Suprapubic skin (tissue), 4 donors: ENCODE measurements around the gene F8. TPM values are rescaled to one million over a fixed set of nuclear protein-coding genes. Genes with fewer than 3 reads are reported as not detected.

Source experiments
- DNase-seq, 2 donors: peaks; one replicate each; pipeline ENCODE4 v3.0.0-alpha.2; 2019; ENCODE audit warnings: low spot score in 2 of 2
- H3K27ac ChIP-seq: fragments of 200-600 bp; sonication (generic); one replicate; pipeline ENCODE4 v1.5.1; 2019
- H3K27me3 ChIP-seq: fragments of 200-600 bp; sonication (generic); one replicate; pipeline ENCODE4 v1.5.1; 2019
- H3K36me3 ChIP-seq: fragments of 200-600 bp; sonication (generic); one replicate; pipeline ENCODE4 v1.5.1; 2019
- H3K4me1 ChIP-seq: fragments of 200-600 bp; sonication (generic); one replicate; pipeline ENCODE4 v1.5.1; 2019
- H3K4me3 ChIP-seq: fragments of 200-600 bp; sonication (generic); one replicate; pipeline ENCODE4 v1.5.1; 2019; ENCODE audit warnings: mild to moderate bottlenecking
- H3K9me3 ChIP-seq: fragments of 200-600 bp; sonication (generic); one replicate; pipeline ENCODE4 v1.5.1; 2019
- EP300 ChIP-seq: sonication (generic); formaldehyde crosslinking; IDR thresholded peaks from one replicate; pipeline ENCODE4 v1.6.1; 2017; ENCODE audit warnings: antibody characterized with exemption
- POLR2A ChIP-seq, 2 donors: fragments of 450-650 bp; IDR thresholded peaks; one replicate each; pipeline ENCODE4 v1.6.1; 2017; ENCODE audit warnings: antibody characterized with exemption in 2 of 2, mild to moderate bottlenecking in 2 of 2, moderate library complexity in 2 of 2
- POLR2AphosphoS5 ChIP-seq, 3 donors: sonication (generic); formaldehyde crosslinking; IDR thresholded peaks; one replicate each; pipeline ENCODE4 v1.6.1; 2017; ENCODE audit warnings: antibody characterized with exemption in 3 of 3
- WGBS: methylation state at CpG from one replicate; pipeline ENCODE4 v1.1.5; 2018; 5-methylcytosine and 5-hydroxymethylcytosine counted together
- total RNA-seq, 4 donors: library from RNA; depleted of rRNA; stranded (reverse); fragments of >200 nt; gene quantifications; one replicate each; pipeline ENCODE4 v1.1.0, GENCODE V29; 2016
- TF ChIP-seq, protein P1 (sequence below), 2 donors: fragments of 200-600 bp in 1 of 2; fragments of 450-650 bp in 1 of 2; sonication (generic) in 1 of 2; IDR thresholded peaks; one replicate each; pipeline ENCODE4 v1.5.1; 2016 to 2019; ENCODE audit warnings: antibody characterized with exemption in 2 of 2, mild to moderate bottlenecking in 1 of 2, moderate library complexity in 1 of 2

Gene F8
- total RNA-seq, 4 donors from 2014 or later = 5.1 to 15.0 (median 6.7) TPM

DNA sequence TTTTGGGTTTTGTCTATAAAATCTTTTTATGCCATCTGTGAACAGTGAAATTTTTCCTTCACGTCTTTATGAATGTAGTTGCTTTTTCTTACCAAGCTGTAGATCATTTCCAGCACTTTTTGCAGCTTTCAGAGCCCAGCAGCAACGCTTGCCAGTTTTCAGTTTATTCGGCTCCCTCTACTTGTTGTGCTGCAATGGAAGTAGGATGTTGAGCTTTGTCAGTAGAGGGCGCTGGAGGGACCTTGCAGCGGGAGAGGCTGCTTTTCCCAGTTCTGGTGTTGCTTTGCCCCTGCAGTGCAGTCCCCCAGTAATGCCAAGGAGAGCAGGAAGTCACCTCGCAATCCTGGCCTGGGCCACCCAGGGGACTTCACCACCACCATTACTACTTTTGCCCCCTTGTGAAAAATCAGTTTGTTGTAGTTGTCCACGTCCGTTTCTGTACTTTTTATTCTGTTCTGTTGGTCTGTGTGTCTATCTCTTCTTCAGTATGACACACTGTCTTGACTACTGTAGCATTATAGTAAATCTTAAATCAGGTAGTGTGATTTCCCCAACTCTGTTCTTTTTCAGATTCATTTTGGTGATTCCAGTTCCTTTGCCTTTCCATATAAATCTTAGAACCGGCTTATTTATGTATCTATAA is 26.6 kb upstream of the F8 start:
- H3K9me3 ChIP-seq = no peaks in the 10 kb centered on the region
- no peak overlapping the region for H3K4me3 ChIP-seq
- no peaks in the 10 kb centered on the region for H3K27me3 ChIP-seq
- H3K27ac ChIP-seq = no peak overlapping the region
- no peak for TF ChIP-seq POLR2AphosphoS5 (IDR thresholded peaks at IDR 0.05)
- TF ChIP-seq, protein P1, sequence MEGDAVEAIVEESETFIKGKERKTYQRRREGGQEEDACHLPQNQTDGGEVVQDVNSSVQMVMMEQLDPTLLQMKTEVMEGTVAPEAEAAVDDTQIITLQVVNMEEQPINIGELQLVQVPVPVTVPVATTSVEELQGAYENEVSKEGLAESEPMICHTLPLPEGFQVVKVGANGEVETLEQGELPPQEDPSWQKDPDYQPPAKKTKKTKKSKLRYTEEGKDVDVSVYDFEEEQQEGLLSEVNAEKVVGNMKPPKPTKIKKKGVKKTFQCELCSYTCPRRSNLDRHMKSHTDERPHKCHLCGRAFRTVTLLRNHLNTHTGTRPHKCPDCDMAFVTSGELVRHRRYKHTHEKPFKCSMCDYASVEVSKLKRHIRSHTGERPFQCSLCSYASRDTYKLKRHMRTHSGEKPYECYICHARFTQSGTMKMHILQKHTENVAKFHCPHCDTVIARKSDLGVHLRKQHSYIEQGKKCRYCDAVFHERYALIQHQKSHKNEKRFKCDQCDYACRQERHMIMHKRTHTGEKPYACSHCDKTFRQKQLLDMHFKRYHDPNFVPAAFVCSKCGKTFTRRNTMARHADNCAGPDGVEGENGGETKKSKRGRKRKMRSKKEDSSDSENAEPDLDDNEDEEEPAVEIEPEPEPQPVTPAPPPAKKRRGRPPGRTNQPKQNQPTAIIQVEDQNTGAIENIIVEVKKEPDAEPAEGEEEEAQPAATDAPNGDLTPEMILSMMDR (IDR thresholded peaks at IDR 0.05) = peak in 1 of 2 donors; percentile 26
- peaks cover 5% of the 10 kb centered on the region for H3K36me3 ChIP-seq
- DNase-seq = no peak
- H3K4me1 ChIP-seq = no peaks in the 10 kb centered on the region
- 39% methylated on average over 9 of the region's 9 CpGs for WGBS

DNA sequence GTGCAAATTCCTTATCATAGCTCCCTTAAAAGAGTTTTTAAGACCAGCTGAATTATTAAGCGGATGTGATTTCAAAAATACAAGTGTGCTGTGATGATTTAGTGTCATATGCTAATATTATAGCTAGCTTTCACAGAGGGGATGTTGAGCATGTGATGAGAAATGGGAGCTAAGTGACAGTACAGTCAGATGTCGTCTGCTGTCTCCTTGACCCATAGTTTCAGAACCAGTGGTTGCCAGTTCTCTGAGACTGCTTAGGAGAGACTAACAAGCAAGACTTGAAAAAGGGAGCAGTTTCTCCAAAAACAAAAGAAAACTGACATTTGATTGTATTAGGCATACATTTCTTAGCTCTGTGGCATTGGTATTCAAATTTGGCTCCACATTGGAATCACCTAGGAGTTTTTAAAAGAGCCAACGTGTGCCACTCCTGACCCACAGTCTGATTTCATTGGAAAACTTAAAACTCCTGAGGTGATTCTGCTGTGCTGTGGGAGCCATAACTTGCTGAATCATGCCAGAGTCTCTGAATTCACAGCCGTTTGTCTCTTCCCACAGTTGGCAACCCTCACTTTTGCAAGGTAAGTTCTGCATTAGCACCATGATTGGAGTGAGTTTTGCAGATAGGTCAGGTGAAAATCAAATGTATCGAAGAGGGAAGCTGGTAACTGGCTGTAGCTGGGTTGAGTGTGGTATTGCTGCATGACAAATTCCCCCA is 24.4 kb upstream of the F8 start:
- no peaks in the 10 kb centered on the region for H3K4me1 ChIP-seq
- no peaks in the 10 kb centered on the region for H3K27me3 ChIP-seq
- no peak overlapping the region for H3K27ac ChIP-seq
- H3K36me3 ChIP-seq = no peaks in the 10 kb centered on the region
- 74% methylated on average over 5 of the region's 5 CpGs for WGBS
- H3K9me3 ChIP-seq = no peaks in the 10 kb centered on the region
- no peak for DNase-seq
- TF ChIP-seq EP300 = no peak
- TF ChIP-seq, protein P1 (IDR thresholded peaks at IDR 0.05) = no peak
- no peak for TF ChIP-seq POLR2AphosphoS5 (IDR thresholded peaks at IDR 0.05)
- no peak for TF ChIP-seq POLR2A (IDR thresholded peaks at IDR 0.05)
- no peak overlapping the region for H3K4me3 ChIP-seq

DNA sequence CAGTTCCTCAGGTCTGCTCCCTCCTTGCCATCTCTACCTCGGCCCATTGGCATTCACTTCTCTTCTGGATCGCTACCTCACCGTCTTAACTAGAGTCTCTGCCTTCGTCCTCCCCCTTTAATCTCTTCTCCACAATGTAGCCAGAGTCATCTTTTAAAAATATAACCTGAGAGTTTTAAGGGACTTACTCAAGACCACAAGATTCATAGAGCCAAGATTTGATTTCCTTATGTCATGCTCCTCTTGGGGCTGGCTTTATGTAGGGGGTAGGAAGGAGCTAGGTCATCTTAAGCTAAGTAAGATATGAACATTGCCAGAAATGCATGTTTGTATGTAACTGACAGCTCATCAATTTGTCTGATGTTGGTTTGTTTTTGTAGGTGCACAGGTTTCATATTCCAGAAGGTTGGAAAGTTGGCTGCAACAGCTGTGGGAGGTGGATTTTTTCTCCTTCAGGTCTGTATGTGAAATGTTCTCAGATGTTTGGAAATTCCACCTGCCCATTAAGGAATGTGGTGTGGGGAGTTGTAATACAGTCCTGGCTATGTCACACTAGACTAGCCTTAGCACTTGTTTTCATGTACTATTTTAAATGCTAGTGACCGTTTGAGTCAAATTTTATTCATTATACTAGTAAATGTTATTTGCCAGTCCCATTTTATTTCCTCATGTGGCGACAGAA is 23.7 kb upstream of the F8 start:
- no peak for DNase-seq
- Histone ChIP-seq H3K4me1 (no peaks in the 10 kb centered on the region), H3K4me3 (no peak overlapping the region), H3K9me3 (no peaks in the 10 kb centered on the region), H3K36me3 (no peaks in the 10 kb centered on the region), H3K27me3 (no peaks in the 10 kb centered on the region), H3K27ac (no peak overlapping the region)
- 71% methylated on average over 6 of the region's 6 CpGs for WGBS
- no peak for TF ChIP-seq EP300
- TF ChIP-seq, protein P1 (IDR thresholded peaks at IDR 0.05) = no peak
- no peak for TF ChIP-seq POLR2AphosphoS5 (IDR thresholded peaks at IDR 0.05)
- TF ChIP-seq POLR2A (IDR thresholded peaks at IDR 0.05) = no peak

DNA sequence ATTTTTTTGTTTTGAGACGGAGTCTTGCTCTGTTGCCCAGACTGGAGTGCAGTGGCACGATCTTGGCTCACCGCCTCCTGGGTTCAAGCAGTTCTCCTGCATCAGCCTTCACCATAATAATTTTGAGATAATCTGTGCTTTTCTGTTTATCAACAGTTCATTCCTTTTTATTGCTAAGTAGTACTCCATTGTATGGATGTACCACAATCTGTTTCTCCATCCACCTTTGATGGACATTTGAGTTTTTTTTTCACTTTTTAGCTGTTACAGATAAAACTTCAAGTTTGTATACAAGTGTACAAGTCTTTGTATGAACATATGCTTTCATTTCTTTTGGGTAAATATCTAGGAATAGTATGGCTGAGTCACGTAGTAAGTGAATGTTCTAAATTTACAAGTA is 13.2 kb upstream of the F8 start:
- DNase-seq = no peak
- Histone ChIP-seq H3K27ac (no peak overlapping the region), H3K9me3 (no peaks in the 10 kb centered on the region), H3K4me3 (no peak overlapping the region), H3K36me3 (peaks cover 7% of the 10 kb centered on the region), H3K4me1 (no peaks in the 10 kb centered on the region), H3K27me3 (no peaks in the 10 kb centered on the region)
- TF ChIP-seq, protein P1 (IDR thresholded peaks at IDR 0.05) = no peak
- WGBS = 95% methylated on average over 4 of the region's 4 CpGs

DNA sequence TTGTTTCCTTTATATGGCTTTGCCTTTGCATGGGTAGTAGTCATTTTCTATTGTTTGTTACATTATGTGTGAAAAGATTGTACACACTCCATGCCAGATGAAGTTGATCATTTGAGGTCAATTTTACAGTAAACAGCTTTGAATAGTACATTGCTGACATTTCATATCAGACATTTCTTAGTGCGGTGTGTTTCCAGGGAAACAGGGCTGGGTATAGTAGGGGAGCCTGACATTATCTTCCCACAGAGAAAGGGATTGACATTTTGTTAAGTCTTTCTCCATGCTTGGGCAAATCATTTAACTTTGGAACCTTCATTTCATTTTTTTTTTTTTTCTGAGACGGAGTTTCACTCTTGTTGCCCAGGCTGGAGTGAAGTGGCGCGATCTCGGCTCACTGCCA is 9.1 kb upstream of the F8 start:
- Histone ChIP-seq H3K27me3 (no peaks in the 10 kb centered on the region), H3K9me3 (no peaks in the 10 kb centered on the region), H3K27ac (no peak overlapping the region), H3K4me1 (peaks cover 12% of the 10 kb centered on the region), H3K36me3 (peaks cover 7% of the 10 kb centered on the region), H3K4me3 (no peak overlapping the region)
- TF ChIP-seq, protein P1 (IDR thresholded peaks at IDR 0.05) = no peak
- no peak for TF ChIP-seq EP300
- no peak for TF ChIP-seq POLR2A (IDR thresholded peaks at IDR 0.05)
- no peak for TF ChIP-seq POLR2AphosphoS5 (IDR thresholded peaks at IDR 0.05)
- DNase-seq = no peak
- WGBS = 95% methylated on average over 5 of the region's 5 CpGs
